ENCODE results near the gene SPNS3.

DNA sequence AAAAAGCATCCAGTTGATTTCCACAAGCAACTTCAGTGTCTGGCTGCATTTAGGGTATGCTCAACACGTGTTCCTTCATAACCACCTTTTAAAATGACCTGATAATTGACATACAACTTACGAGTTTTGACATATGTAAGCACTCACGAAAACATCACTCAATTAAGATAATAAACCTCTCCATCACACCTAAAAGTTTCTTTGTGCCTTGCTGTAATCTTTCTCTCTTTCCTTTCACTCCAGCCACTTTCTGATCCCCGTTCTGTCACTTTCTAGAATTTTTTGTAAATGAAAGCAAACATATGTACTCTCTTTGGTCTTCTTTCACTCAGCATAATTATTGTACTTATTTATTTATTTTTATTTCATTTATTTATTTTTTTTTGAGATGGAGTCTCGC lies 46.6 kb upstream of the SPNS3 start:
- no peak for TF ChIP-seq POLR2A (IDR thresholded peaks at IDR 0.05; ENCODE audit: low read depth, low read length)
- TF ChIP-seq ZBED1 (IDR thresholded peaks at IDR 0.05; ENCODE audit: borderline replicate concordance), result no peak
- TF ChIP-seq RAD21 (IDR thresholded peaks at IDR 0.05; ENCODE audit: insufficient read depth, low read depth, low read length), result no peak
- TF ChIP-seq POLR2AphosphoS5 (IDR thresholded peaks at IDR 0.05; ENCODE audit: low read length), result no peak
